SK-N-SH (cell line): ENCODE results near the gene CBR1. TPM values are rescaled to one million over a fixed set of nuclear protein-coding genes. Genes with fewer than 3 reads are reported as not detected.

Source experiments
- CTCF ChIA-PET: fragments of 300-600, 350-600 bp; formaldehyde crosslinking; extraction: SDS; loops from one replicate; lab custom pipeline; 2021; lab: Yijun Ruan, JAX
- POLR2A ChIA-PET: fragments of 350-600 bp; sonication (Branson Sonifier 250); formaldehyde crosslinking; extraction: SDS; loops from one replicate; lab custom pipeline; 2020; ENCODE audit warnings: antibody characterized with exemption, inconsistent platforms; lab: Yijun Ruan, JAX
- DNase-seq: peaks from one replicate; pipeline ENCODE4 v3.0.0; 2012
- H2AFZ ChIP-seq: fragments of 200-600 bp; sonication (generic); 2 replicates; pipeline ENCODE4 v1.8.1; 2016; ENCODE audit warnings: antibody characterized with exemption, mild to moderate bottlenecking, low read depth
- H3F3A ChIP-seq: fragments of 200-600 bp; sonication (generic); replicated peaks from 2 replicates; pipeline ENCODE3; 2016; ENCODE audit warnings: antibody characterized with exemption, mild to moderate bottlenecking; ENCODE audit not compliant: insufficient read depth
- H3K27ac ChIP-seq, 2 experiments: fragments of 200-500 bp in 1 of 2; fragments of 200-600 bp in 1 of 2; sonication (Bioruptor generic) in 1 of 2; sonication (generic), shearing (Covaris generic) in 1 of 2; 2 replicates each; pipeline versions ENCODE4 v1.5.1 to v1.6.1; 2014 to 2016; ENCODE audit warnings: low read depth in 2 of 2, inconsistent platforms in 1 of 2, low read length in 1 of 2, mild to moderate bottlenecking in 1 of 2, mixed read lengths in 1 of 2
- H3K27me3 ChIP-seq: fragments of 200-600 bp; sonication (generic), shearing (Covaris generic); 2 replicates; pipeline ENCODE4 v1.6.1; 2016; ENCODE audit warnings: mixed run types; ENCODE audit not compliant: insufficient read depth
- H3K36me3 ChIP-seq, 2 experiments: fragments of 200-500 bp in 1 of 2; fragments of 200-600 bp in 1 of 2; sonication (Bioruptor generic) in 1 of 2; sonication (generic) in 1 of 2; replicated peaks in 1 of 2; 2 replicates each; pipeline versions ENCODE3 to v1.5.1; 2014 to 2016; ENCODE audit warnings: low read length in 1 of 2, mild to moderate bottlenecking in 1 of 2; ENCODE audit not compliant: insufficient read depth in 2 of 2, control insufficient read depth in 1 of 2
- H3K4me1 ChIP-seq, 2 experiments: fragments of 200-500 bp in 1 of 2; fragments of 200-600 bp in 1 of 2; sonication (Bioruptor generic) in 1 of 2; sonication (generic), shearing (Covaris generic) in 1 of 2; 2 replicates each; pipeline versions ENCODE4 v1.5.1 to v1.6.1; 2014 to 2016; ENCODE audit warnings: low read depth in 1 of 2, low read length in 1 of 2, mixed run types in 1 of 2; ENCODE audit not compliant: insufficient read depth in 2 of 2, control insufficient read depth in 1 of 2
- H3K4me2 ChIP-seq: fragments of 200-600 bp; sonication (generic), shearing (Covaris generic); 2 replicates; pipeline ENCODE4 v1.6.1; 2017; ENCODE audit warnings: mixed run types
- H3K4me3 ChIP-seq, 2 experiments: fragments of 200-500 bp in 1 of 2; fragments of 200-600 bp in 1 of 2; sonication (Bioruptor generic) in 1 of 2; sonication (generic), shearing (Covaris generic) in 1 of 2; 2 replicates each; pipeline versions ENCODE4 v1.5.1 to v1.8.1; 2014 to 2016; ENCODE audit warnings: low read depth in 2 of 2, inconsistent platforms in 1 of 2, low read length in 1 of 2, mild to moderate bottlenecking in 1 of 2, mixed read lengths in 1 of 2, moderate library complexity in 1 of 2
- H3K79me2 ChIP-seq: fragments of 200-600 bp; sonication (generic); 2 replicates; pipeline ENCODE4 v1.8.1; 2017; ENCODE audit warnings: mild to moderate bottlenecking; ENCODE audit not compliant: insufficient read depth
- H3K9ac ChIP-seq: fragments of 200-600 bp; sonication (generic); 2 replicates; pipeline ENCODE4 v1.6.1; 2017; ENCODE audit warnings: mixed run types
- H3K9me2 ChIP-seq: fragments of 200-600 bp; sonication (generic); 2 replicates; pipeline ENCODE4 v1.6.1; 2017; ENCODE audit warnings: mixed run types
- H3K9me3 ChIP-seq: fragments of 200-600 bp; sonication (generic); 2 replicates; pipeline ENCODE4 v1.6.1; 2017; ENCODE audit warnings: mixed run types, mild to moderate bottlenecking, moderate library complexity
- H4K20me1 ChIP-seq: fragments of 200-600 bp; sonication (generic); 2 replicates; pipeline ENCODE4 v1.6.1; 2017; ENCODE audit warnings: mild to moderate bottlenecking, mixed run types; ENCODE audit not compliant: insufficient read depth
- CTCF ChIP-seq: fragments of 200-600 bp; sonication (generic); IDR thresholded peaks from 2 replicates; pipeline ENCODE4 v1.6.1; 2017; ENCODE audit warnings: antibody characterized with exemption, mild to moderate bottlenecking, moderate library complexity
- EZH2phosphoT487 ChIP-seq: fragments of 200-600 bp; sonication (generic); IDR thresholded peaks from 2 replicates; pipeline ENCODE4 v1.6.1; 2017; ENCODE audit warnings: low read depth, mixed run types, mild to moderate bottlenecking, antibody characterized with exemption, moderate library complexity, borderline replicate concordance
- FOSL2 ChIP-seq: IDR thresholded peaks from 2 replicates; pipeline ENCODE4 v1.4.0; 2012; ENCODE audit warnings: low read depth, mild to moderate bottlenecking, moderate library complexity, borderline replicate concordance
- FOXJ3 ChIP-seq: sonication (generic); formaldehyde crosslinking; IDR thresholded peaks from 2 replicates; pipeline ENCODE4 v1.5.1; 2020; ENCODE audit warnings: mild to moderate bottlenecking, missing genetic modification reagents
- IRF3 ChIP-seq: fragments of 150-350 bp; IDR thresholded peaks from 2 replicates; pipeline ENCODE4 v1.6.1; 2016; ENCODE audit warnings: mild to moderate bottlenecking, low read depth, low read length
- JUND ChIP-seq: IDR thresholded peaks from 2 replicates; pipeline ENCODE4 v1.4.0; 2012
- MAX ChIP-seq: IDR thresholded peaks from 2 replicates; pipeline ENCODE4 v1.4.0; 2012; ENCODE audit warnings: low read depth
- PBX3 ChIP-seq: IDR thresholded peaks from 2 replicates; pipeline ENCODE4; 2012
- POLR2AphosphoS5 ChIP-seq: IDR thresholded peaks from 2 replicates; pipeline ENCODE4 v1.6.1; 2012; ENCODE audit warnings: low read depth, low read length
- RAD21 ChIP-seq: IDR thresholded peaks from 2 replicates; pipeline ENCODE4 v1.6.1; 2012; ENCODE audit warnings: mild to moderate bottlenecking, low read length
- RXRA ChIP-seq: IDR thresholded peaks from 2 replicates; pipeline ENCODE4 v1.4.0; 2012; ENCODE audit warnings: low read depth, mild to moderate bottlenecking, borderline replicate concordance
- SIN3A ChIP-seq: IDR thresholded peaks from 2 replicates; pipeline ENCODE4 v1.6.1; 2012; ENCODE audit warnings: low read depth, mild to moderate bottlenecking, low read length, moderate library complexity, borderline replicate concordance
- SMC3 ChIP-seq: IDR thresholded peaks from 2 replicates; pipeline ENCODE4 v1.6.1; 2012; ENCODE audit warnings: low read depth, low read length, improper control_type of control experiment
- YY1 ChIP-seq: IDR thresholded peaks from 2 replicates; pipeline ENCODE4 v1.4.0; 2012; ENCODE audit warnings: low read depth, mild to moderate bottlenecking
- ZBTB33 ChIP-seq: IDR thresholded peaks from 2 replicates; pipeline ENCODE4 v1.4.0; 2012; ENCODE audit warnings: low read depth, borderline replicate concordance
- WGBS: methylation state at CpG from one replicate; pipeline ENCODE4 v1.1.6; 2017; ENCODE audit warnings: low lambda C conversion rate; 5-methylcytosine and 5-hydroxymethylcytosine counted together
- polyA plus RNA-seq, 3 experiments: library from polyadenylated mRNA; depleted of rRNA; stranded (reverse); fragments of >200 nt; gene quantifications; 2 replicates each; pipeline ENCODE4 v1.2.3, GENCODE V29; 2012

Gene CBR1
- polyA plus RNA-seq, 1 of the 3 experiments (the other 2 are of a cell fraction): 136 TPM

- no peak for TF ChIP-seq FOSL2
- no peak for TF ChIP-seq SIN3A
- TF ChIP-seq YY1: no peak
- no peak for TF ChIP-seq ZBTB33
- TF ChIP-seq SMC3: no peak
- TF ChIP-seq EZH2phosphoT487: no peak
- no peak for TF ChIP-seq IRF3
- no peak for TF ChIP-seq JUND
- no peak for TF ChIP-seq RXRA
Observed at GRCh38 chr21:36103434-36103833, 33.6 kb downstream of the CBR1 start (continued).

GRCh38 chr21:36104317-36105300 is 34.8 kb downstream of the CBR1 start:
- Histone ChIP-seq H3F3A (no peaks in the 10 kb centered on the region), H2AFZ (no peak overlapping the region), H3K36me3 (no peaks in the 10 kb centered on the region), H3K9me2 (no peaks in the 10 kb centered on the region), H3K9me3 (no peaks in the 10 kb centered on the region), H3K4me2 (no peak overlapping the region), H3K27ac (no peak overlapping the region), H3K27me3 (no peaks in the 10 kb centered on the region; the same call in 1 of the 2 replicates), H3K9ac (no peak overlapping the region), H4K20me1 (no peaks in the 10 kb centered on the region), H3K4me3 (no peak overlapping the region), H3K79me2 (no peaks in the 10 kb centered on the region), H3K4me1 (no peaks in the 10 kb centered on the region)
- WGBS: 75% methylated on average over 29 of the region's 29 CpGs
- DNase-seq: peak; percentile 33
- no peak for TF ChIP-seq PBX3
- TF ChIP-seq FOXJ3 (CRISPR knock-in tag): no peak
- no peak for TF ChIP-seq MAX
- TF ChIP-seq SIN3A: no peak
- peak; percentile 39 for TF ChIP-seq CTCF
- no peak for TF ChIP-seq POLR2AphosphoS5
- TF ChIP-seq FOSL2: no peak
- no peak for TF ChIP-seq IRF3
- TF ChIP-seq RAD21: peak; percentile 5; the same call in 1 of the 2 replicates
- ChIA-PET POLR2A (no interaction called here), CTCF (interaction anchor here (0.7 to 3.0 kb wide), 10 partner anchors 8 to 76 kb away, joined by 3 to 11 read pairs (median 3); no protein-coding TSS in a partner anchor)
